IMR-90 (cell line): ENCODE results near the gene CDC20B.

Experiments
- CEBPB ChIP-seq: IDR thresholded peaks from 2 replicates; pipeline ENCODE4 v1.6.1; 2012; ENCODE audit warnings: low read depth, low read length, improper control_type of control experiment
- CTCF ChIP-seq: conservative IDR thresholded peaks from 2 replicates; pipeline ENCODE4 v1.5.1; 2012; ENCODE audit warnings: mild to moderate bottlenecking, low read depth, low read length, improper control_type of control experiment
- POLR2A ChIP-seq: IDR thresholded peaks from 2 replicates; pipeline ENCODE4 v1.6.1; 2012; ENCODE audit warnings: mild to moderate bottlenecking, low read depth, low read length

GRCh38 chr5:55096182-55096581 lies 76.8 kb downstream of the CDC20B start:
- TF ChIP-seq CEBPB (no peak), POLR2A (no peak), CTCF (no peak)
